ENCODE measurements around the gene ZBTB49. TPM values are rescaled to one million over a fixed set of nuclear protein-coding genes. Genes with fewer than 3 reads are reported as not detected.
A peak's percentile ranks its signal among the peaks of the same experiment; 100 is the strongest.

Gene ZBTB49
- total and polyA plus RNA-seq, 2 of the 13 experiments (the other 11 are each of a cell fraction or from before 2014, with no cell fraction given), result 3.3 to 4.3 TPM

GRCh38 chr4:4248885-4249203, 41.2 kb upstream of the ZBTB49 start (continued):
- TF ChIP-seq ZNF280B (CRISPR knock-in tag; IDR thresholded peaks at IDR 0.05; ENCODE audit: borderline replicate concordance) (no peak), SUZ12 (IDR thresholded peaks at IDR 0.05; ENCODE audit: low read depth, low read length) (no peak), MBD4 (IDR thresholded peaks at IDR 0.05; ENCODE audit: borderline replicate concordance, low read length) (0 out of 2 replicates have a peak, but pooled peaks have one; percentile 7), AHDC1 (CRISPR knock-in tag; IDR thresholded peaks at IDR 0.05; ENCODE audit: borderline replicate concordance) (no peak), NKX3-1 (CRISPR knock-in tag; IDR thresholded peaks at IDR 0.05) (0 out of 2 replicates have a peak, but pooled peaks have one; percentile 5), ZNF839 (CRISPR knock-in tag; IDR thresholded peaks at IDR 0.05; ENCODE audit: borderline replicate concordance) (no peak), PITX1 (CRISPR knock-in tag; IDR thresholded peaks at IDR 0.05) (0 out of 2 replicates have a peak, but pooled peaks have one; percentile 7), RAD21 (CRISPR knock-in tag; IDR thresholded peaks at IDR 0.05) (no peak), CEBPG (CRISPR knock-in tag; IDR thresholded peaks at IDR 0.05) (no peak), IKZF4 (CRISPR knock-in tag; IDR thresholded peaks at IDR 0.05; ENCODE audit: borderline replicate concordance, low read depth, not compliant biosample characterization) (no peak), HOXA3 (CRISPR knock-in tag; IDR thresholded peaks at IDR 0.05) (no peak), MYNN (CRISPR knock-in tag; IDR thresholded peaks at IDR 0.05; ENCODE audit: low read depth) (no peak), SKI (IDR thresholded peaks at IDR 0.05; ENCODE audit: partially characterized antibody) (no peak), SP4 (CRISPR knock-in tag; IDR thresholded peaks at IDR 0.05) (no peak), POGZ (CRISPR knock-in tag; IDR thresholded peaks at IDR 0.05) (no peak), ZNF713 (CRISPR knock-in tag; IDR thresholded peaks at IDR 0.05) (no peak), IRF1 (CRISPR knock-in tag; IDR thresholded peaks at IDR 0.05; ENCODE audit: low read depth) (no peak), MAX (IDR thresholded peaks at IDR 0.05) (peak; percentile 23; the same call in 1 of the 2 replicates), ZFP36L2 (CRISPR knock-in tag; IDR thresholded peaks at IDR 0.05) (no peak)
